ENCODE measurements around the gene CDCP1. TPM values are rescaled to one million over a fixed set of nuclear protein-coding genes. Genes with fewer than 3 reads are reported as not detected.

CDCP1 gene
- total RNA-seq, 6 experiments from 2014 or later = 0.31 to 2.7 (median 0.83) TPM

- intact Hi-C loops (cut with DNase I) = loop anchor here (5.0 to 10.0 kb wide), 2 partner anchors 177 to 469 kb away; no protein-coding TSS in a partner anchor
- 23% methylated on average over 47 of the region's 64 CpGs for WGBS (ENCODE audit: insufficient coverage, low coverage, low lambda C conversion rate, missing lambda C conversion rate)
- H3K27ac ChIP-seq = no peak overlapping the region
Measured at GRCh38 chr3:45035441-45036301, 110.5 kb downstream of the CDCP1 start.

GRCh38 chr3:45034612-45035252, 111.4 kb downstream of the CDCP1 start:
- peak; percentile 59 to 70 (median 69) for DNase-seq
- Histone ChIP-seq H3K9me3 (no peaks in the 10 kb centered on the region), H3K36me3 (no peaks in the 10 kb centered on the region), H3K4me1 (peaks cover 0 to 6% (median 0%) of the 10 kb centered on the region in 4 donors), H3K27ac (no peak overlapping the region), H3K4me3 (no peak overlapping the region), H3K27me3 (no peaks in the 10 kb centered on the region)
- peak; percentile 26 to 45 (median 40) for ATAC-seq
- intact Hi-C loops (cut with DNase I) = loop anchor here (5.0 to 10.0 kb wide), 2 partner anchors 178 to 470 kb away; no protein-coding TSS in a partner anchor
- WGBS (ENCODE audit: insufficient coverage, low coverage, low lambda C conversion rate, missing lambda C conversion rate) = 46% methylated on average over 2 of the region's 3 CpGs
- TF ChIP-seq CTCF (IDR thresholded peaks at IDR 0.05) = no peak
- no peak for TF ChIP-seq POLR2A (IDR thresholded peaks at IDR 0.05)

More at GRCh38 chr3:45035441-45036301, 110.5 kb downstream of the CDCP1 start:
- no peaks in the 10 kb centered on the region for H3K27me3 ChIP-seq
- no peaks in the 10 kb centered on the region for H3K36me3 ChIP-seq
- no peaks in the 10 kb centered on the region for H3K9me3 ChIP-seq
- H3K4me1 ChIP-seq = peaks cover 0 to 6% (median 0%) of the 10 kb centered on the region in 4 donors
- peak overlapping the region in 1 of 3 donors; percentile 10 for H3K4me3 ChIP-seq
- peak in 1 of 3 donors; percentile 28 for DNase-seq
- TF ChIP-seq POLR2A (IDR thresholded peaks at IDR 0.05) (no peak), CTCF (IDR thresholded peaks at IDR 0.05) (no peak)
- no peak for ATAC-seq

- intact Hi-C loops (cut with DNase I) = loop anchor here in 1 of 2 donors (10.0 kb wide), 1 partner anchor 471 kb away; no protein-coding TSS in a partner anchor
- H3K27ac ChIP-seq = no peak overlapping the region
- no peaks in the 10 kb centered on the region for H3K9me3 ChIP-seq
- no peak overlapping the region for H3K4me3 ChIP-seq
- no peak for TF ChIP-seq POLR2A (IDR thresholded peaks at IDR 0.05)
- TF ChIP-seq CTCF (IDR thresholded peaks at IDR 0.05) = no peak
- DNase-seq = no peak
- H3K27me3 ChIP-seq = no peaks in the 10 kb centered on the region
- no peaks in the 10 kb centered on the region for H3K36me3 ChIP-seq
- peaks cover 0 to 6% (median 0%) of the 10 kb centered on the region in 4 donors for H3K4me1 ChIP-seq
- WGBS (ENCODE audit: insufficient coverage, low coverage, low lambda C conversion rate, missing lambda C conversion rate) = 57% methylated on average over 5 of the region's 6 CpGs
- ATAC-seq = no peak
Measured at GRCh38 chr3:45033791-45034190, 112.4 kb downstream of the CDCP1 start.

Small RNAs within 50 kb of the gene (small RNA-seq; reads per million reads assigned to genes)
- 0 reads per million in 2 experiments for gene RNU5B-3P

Other genes with a start within 250 kb of the CDCP1 start
- gene ZDHHC3, start 170.2 kb downstream of the CDCP1 start, total RNA-seq = 10 to 100 TPM; 27.5 to 36.7 (median 32.0) TPM
- 10 to 100 TPM; 15.1 to 25.7 (median 15.9) TPM for gene EXOSC7, start 170.1 kb downstream of the CDCP1 start, total RNA-seq
- gene CLEC3B, start 120.1 kb downstream of the CDCP1 start, total RNA-seq = 10 to 100 TPM; 14.4 to 22.1 (median 19.6) TPM
- gene TMEM158, start 79.9 kb upstream of the CDCP1 start, total RNA-seq = 1 to 10 TPM in 1 of 6 experiments, under 1 TPM in 3, not detected in 2; 0.21 to 1.0 (median 0.57) TPM
- 10 to 100 TPM; 12.0 to 18.6 (median 14.4) TPM for gene LARS2, start 242.2 kb upstream of the CDCP1 start, total RNA-seq

Measured in right lobe of liver (tissue), 6 donors.